Fibroblast of mammary gland (primary cell): Measurements from ENCODE around the gene LRRC27.
"Not testable (repeated sequence)": the region's sequence is repeated elsewhere in the genome, so short reads cannot be mapped to it uniquely, and the experiment has no call there.

Experiments used
- DNase-seq: peaks from one replicate; pipeline ENCODE4 v3.0.0-alpha.2; 2010; ENCODE audit warnings: low read depth
- H3K4me3 ChIP-seq: 2 replicates; pipeline ENCODE4 v1.5.1; 2011; ENCODE audit warnings: low read depth, mild to moderate bottlenecking, low read length, moderate library complexity; ENCODE audit not compliant: control insufficient read depth
- CTCF ChIP-seq: conservative IDR thresholded peaks from 2 replicates; pipeline ENCODE4 v1.5.1; 2011; ENCODE audit warnings: low read depth, low read length, inconsistent platforms; ENCODE audit not compliant: control insufficient read depth, insufficient read depth

LRRC27 gene

GRCh38 chr10:132374176-132374575 lies 42.2 kb downstream of the LRRC27 start:
- no peak overlapping the region for H3K4me3 ChIP-seq
- no peak for DNase-seq
- TF ChIP-seq CTCF, result no peak

GRCh38 chr10:132374612-132375011 lies 42.6 kb downstream of the LRRC27 start:
- no peak for TF ChIP-seq CTCF
- DNase-seq, result no peak
- no peak overlapping the region for H3K4me3 ChIP-seq

- DNase-seq, result no peak
- no peak for TF ChIP-seq CTCF
- no peak overlapping the region for H3K4me3 ChIP-seq
Observed at GRCh38 chr10:132375116-132375794, 43.3 kb downstream of the LRRC27 start.

- no peak overlapping the region for H3K4me3 ChIP-seq
- no peak for DNase-seq
- no peak for TF ChIP-seq CTCF
Observed at GRCh38 chr10:132375795-132376297, 43.9 kb downstream of the LRRC27 start.

GRCh38 chr10:132376394-132376851 lies 44.4 kb downstream of the LRRC27 start:
- no peak overlapping the region for H3K4me3 ChIP-seq
- no peak for DNase-seq
- TF ChIP-seq CTCF, result no peak

- TF ChIP-seq CTCF, result no peak
- H3K4me3 ChIP-seq, result no peak overlapping the region
- DNase-seq, result no peak
Observed at GRCh38 chr10:132377326-132377725, 45.3 kb downstream of the LRRC27 start.

GRCh38 chr10:132379026-132379425 lies 47.0 kb downstream of the LRRC27 start:
- not testable (repeated sequence) for DNase-seq, H3K4me3 ChIP-seq

- not testable (repeated sequence) for H3K4me3 ChIP-seq, DNase-seq
Observed at GRCh38 chr10:132380986-132381385, 49.0 kb downstream of the LRRC27 start.
